GM19043 (cell line): ENCODE data around the gene FASTKD1.

Source experiments
- ATAC-seq: cut with Tn5 transposase; IDR thresholded peaks from one replicate; pipeline ENCODE4 v1.9.1; 2021; ENCODE audit warnings: low read depth; ENCODE audit not compliant: unreplicated experiment

The FASTKD1 gene

GRCh38 chr2:169510496-169510895, 63.2 kb downstream of the FASTKD1 start:
- ATAC-seq = no peak

DNA sequence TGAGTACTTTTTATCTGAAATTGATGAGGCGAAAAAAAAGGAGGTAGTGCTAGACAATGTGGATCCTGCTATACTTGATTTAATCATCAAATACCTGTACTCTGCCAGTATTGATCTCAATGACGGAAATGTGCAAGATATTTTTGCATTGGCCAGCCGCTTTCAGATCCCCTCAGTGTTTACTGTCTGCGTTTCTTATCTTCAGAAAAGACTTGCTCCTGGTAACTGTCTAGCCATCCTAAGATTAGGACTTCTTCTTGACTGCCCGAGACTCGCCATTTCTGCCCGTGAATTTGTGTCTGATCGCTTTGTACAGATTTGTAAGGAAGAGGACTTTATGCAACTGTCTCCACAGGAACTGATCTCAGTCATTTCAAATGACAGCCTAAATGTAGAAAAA, 63.7 kb downstream of the FASTKD1 start:
- ATAC-seq = no peak

- no peak for ATAC-seq
These were observed 64.3 kb downstream of the FASTKD1 start, which contains the start of gene KLHL41 for GRCh38 chr2:169509298-169509885. KLHL41 (plus strand) TSS chr2:169509702; CDS start chr2:169509779, 77 bp downstream.

GRCh38 chr2:169507698-169508097, 66.0 kb downstream of the FASTKD1 start:
- ATAC-seq = no peak

DNA sequence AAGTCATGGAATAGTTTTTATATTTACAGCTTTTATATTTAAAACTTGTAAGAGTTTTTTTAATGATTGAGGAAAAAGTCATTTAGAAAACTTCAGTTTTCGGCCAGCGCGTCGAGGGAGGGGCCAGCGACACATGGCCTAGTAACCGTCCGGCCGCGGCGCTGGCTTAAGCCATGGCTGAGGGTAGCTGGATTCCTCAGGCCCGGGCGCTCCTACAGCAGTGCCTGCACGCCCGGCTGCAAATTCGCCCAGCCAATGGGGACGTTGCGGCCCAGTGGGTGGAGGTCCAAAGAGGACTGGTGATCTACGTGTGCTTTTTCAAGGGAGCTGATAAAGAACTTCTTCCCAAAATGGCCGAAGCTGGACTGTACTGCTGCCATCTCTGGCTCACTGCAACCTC, 69.0 kb downstream of the FASTKD1 start:
- no peak for ATAC-seq

GRCh38 chr2:169495310-169495928, 78.2 kb downstream of the FASTKD1 start:
- ATAC-seq = no peak

DNA sequence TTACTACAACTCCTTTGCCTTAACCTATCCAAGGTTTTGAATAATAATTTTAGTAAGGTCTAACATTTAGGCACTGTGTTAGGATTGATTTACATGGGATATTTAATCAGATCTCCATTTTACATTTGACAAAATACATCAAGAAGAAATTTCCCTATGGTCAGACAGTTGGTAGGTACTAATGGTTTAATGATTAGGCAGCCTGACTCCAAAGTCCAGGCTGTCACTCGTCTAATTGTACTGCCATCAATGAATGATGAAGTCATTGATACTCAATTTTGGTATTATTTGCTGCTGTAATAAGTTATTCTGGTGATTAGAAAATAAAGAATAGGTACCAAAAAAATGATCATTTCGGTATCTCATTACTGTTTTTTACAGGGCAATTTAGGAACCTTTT, 80.3 kb downstream of the FASTKD1 start:
- ATAC-seq = no peak

DNA sequence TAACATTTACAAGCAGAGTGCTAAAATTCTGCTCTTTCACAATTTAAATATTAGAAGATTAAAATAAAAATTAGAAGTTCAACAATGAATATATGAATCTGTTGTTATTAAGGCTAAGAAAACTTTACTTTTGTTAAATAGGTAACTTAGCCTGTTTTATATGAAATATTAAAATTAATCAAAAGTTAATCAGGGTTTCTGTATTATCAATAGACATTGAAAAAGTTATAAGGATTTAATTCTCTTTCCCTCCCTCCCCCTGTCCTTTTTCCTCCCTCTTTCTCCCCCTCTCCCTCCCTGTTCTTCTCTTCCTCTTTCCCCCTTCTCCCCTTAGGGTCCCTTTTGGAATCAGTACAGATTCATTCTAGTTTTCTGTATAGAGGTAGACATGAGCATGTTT, 82.3 kb downstream of the FASTKD1 start:
- ATAC-seq = no peak

- ATAC-seq = no peak
These were observed 82.8 kb downstream of the FASTKD1 start for GRCh38 chr2:169490834-169491233.

- no peak for ATAC-seq
These were observed 87.2 kb downstream of the FASTKD1 start for GRCh38 chr2:169486487-169486886.

DNA sequence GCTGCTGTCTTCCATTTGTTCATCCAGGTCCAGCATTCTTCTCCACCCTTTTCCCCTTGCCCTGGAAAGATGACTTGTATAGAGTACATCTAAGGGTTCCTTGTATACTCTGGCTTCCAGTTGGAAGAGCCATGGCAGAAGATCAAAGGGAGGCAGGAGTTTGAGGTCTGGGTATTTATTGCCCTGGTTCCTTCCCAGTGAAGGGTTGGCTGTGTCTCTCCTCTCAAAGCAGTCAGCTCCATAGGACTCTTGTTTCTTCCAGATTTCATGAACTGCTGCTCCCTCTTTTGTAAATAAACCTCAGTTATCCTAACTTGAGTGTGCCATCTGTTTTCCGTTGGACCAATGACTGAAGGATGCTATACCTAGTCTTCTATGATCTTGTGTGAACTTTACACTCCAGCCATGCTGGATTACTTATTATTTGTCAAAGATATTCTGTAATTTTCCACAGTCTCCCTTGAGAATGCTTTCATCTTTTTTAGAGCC, 88.0 kb downstream of the FASTKD1 start:
- no peak for ATAC-seq

GRCh38 chr2:169480079-169480465, 93.6 kb downstream of the FASTKD1 start:
- ATAC-seq = no peak
